GM18909 (cell line): ENCODE measurements around the gene TIPARP.

ENCODE experiments used
- ATAC-seq: cut with Tn5 transposase; IDR thresholded peaks from one replicate; pipeline ENCODE4 v1.9.1; 2021; ENCODE audit warnings: mild to moderate bottlenecking; ENCODE audit not compliant: unreplicated experiment, poor library complexity

Gene TIPARP

GRCh38 chr3:156675830-156676767 is 1.7 kb downstream of the TIPARP start:
- no peak for ATAC-seq

- no peak for ATAC-seq
These were observed 2.5 kb downstream of the TIPARP start for GRCh38 chr3:156676768-156677479.

GRCh38 chr3:156677536-156677935 is 3.1 kb downstream of the TIPARP start:
- ATAC-seq = no peak

- no peak for ATAC-seq
These were observed 3.8 kb downstream of the TIPARP start for GRCh38 chr3:156678197-156678596.

- ATAC-seq = no peak
These were observed 6.0 kb downstream of the TIPARP start for GRCh38 chr3:156680243-156680914.

GRCh38 chr3:156681002-156681401 is 6.6 kb downstream of the TIPARP start:
- peak; percentile 74 for ATAC-seq

- ATAC-seq = no peak
These were observed 8.1 kb downstream of the TIPARP start for GRCh38 chr3:156682501-156682900.

- ATAC-seq = no peak
These were observed 8.6 kb downstream of the TIPARP start for GRCh38 chr3:156682963-156683362.

- no peak for ATAC-seq
These were observed 10.8 kb downstream of the TIPARP start for GRCh38 chr3:156685198-156685597.

GRCh38 chr3:156685752-156686151 is 11.4 kb downstream of the TIPARP start:
- peak; percentile 42 for ATAC-seq

- peak; percentile 40 for ATAC-seq
These were observed 12.6 kb downstream of the TIPARP start for GRCh38 chr3:156687023-156687422.

- ATAC-seq = no peak
These were observed 14.5 kb downstream of the TIPARP start for GRCh38 chr3:156688632-156689452.

- ATAC-seq = no peak
These were observed 15.2 kb downstream of the TIPARP start for GRCh38 chr3:156689608-156690007.

GRCh38 chr3:156691920-156692319 is 17.5 kb downstream of the TIPARP start:
- no peak for ATAC-seq

GRCh38 chr3:156693166-156693565 is 18.8 kb downstream of the TIPARP start:
- no peak for ATAC-seq

GRCh38 chr3:156694536-156694935 is 20.1 kb downstream of the TIPARP start:
- ATAC-seq = no peak

- no peak for ATAC-seq
These were observed 28.0 kb downstream of the TIPARP start for GRCh38 chr3:156702367-156702766.

- ATAC-seq = no peak
These were observed 30.1 kb downstream of the TIPARP start for GRCh38 chr3:156704370-156705036.

GRCh38 chr3:156705761-156706616 is 31.6 kb downstream of the TIPARP start:
- no peak for ATAC-seq
